Measurements from ENCODE around the gene RPL37. TPM values are rescaled to one million over a fixed set of nuclear protein-coding genes. Genes with fewer than 3 reads are reported as not detected.
"Not testable (repeated sequence)": the region's sequence is repeated elsewhere in the genome, so short reads cannot be mapped to it uniquely, and the experiment has no call there.

The RPL37 gene
- total RNA-seq, 2 donors from 2014 or later: 828 to 833 TPM

DNA sequence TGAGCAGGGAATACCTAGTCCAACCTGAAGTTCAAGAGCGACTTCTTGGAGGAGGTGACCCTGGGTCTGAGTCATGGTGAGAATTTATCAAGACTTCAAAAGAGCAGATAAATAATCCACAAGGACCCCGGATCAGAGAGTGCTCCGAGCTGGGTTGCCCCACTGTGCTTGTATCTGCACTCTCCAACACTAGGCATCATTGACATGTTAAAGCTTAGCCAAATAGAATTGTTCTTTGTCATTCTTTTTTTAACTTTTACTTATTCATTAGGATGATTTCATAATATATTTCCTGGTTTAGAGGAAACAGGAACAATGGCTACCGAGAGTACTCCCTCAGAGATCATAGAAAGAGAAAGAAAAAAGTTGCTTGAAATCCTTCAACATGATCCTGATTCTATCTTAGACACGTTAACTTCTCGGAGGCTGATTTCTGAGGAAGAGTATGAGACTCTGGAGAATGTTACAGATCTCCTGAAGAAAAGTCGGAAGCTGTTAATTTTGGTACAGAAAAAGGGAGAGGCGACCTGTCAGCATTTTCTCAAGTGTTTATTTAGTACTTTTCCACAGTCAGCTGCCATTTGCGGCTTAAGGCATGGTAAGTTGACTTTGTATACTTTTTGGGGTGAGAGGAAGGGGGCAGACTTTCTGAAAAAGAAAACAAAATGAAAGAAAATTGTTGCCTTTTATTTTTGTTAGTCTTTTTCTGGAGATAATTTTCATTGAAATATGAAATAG, 6.2 kb upstream of the RPL37 start, which contains the start of gene CARD6:
Gene CARD6 (plus strand): TSS at position 300 of the 738 bp plus-strand sequence. CDS start 16 bp downstream, at position 316.
- ATAC-seq (no peak), DNase-seq (no peak)
- intact Hi-C loops (cut with DNase I, micrococcal nuclease): no loop called here

DNA sequence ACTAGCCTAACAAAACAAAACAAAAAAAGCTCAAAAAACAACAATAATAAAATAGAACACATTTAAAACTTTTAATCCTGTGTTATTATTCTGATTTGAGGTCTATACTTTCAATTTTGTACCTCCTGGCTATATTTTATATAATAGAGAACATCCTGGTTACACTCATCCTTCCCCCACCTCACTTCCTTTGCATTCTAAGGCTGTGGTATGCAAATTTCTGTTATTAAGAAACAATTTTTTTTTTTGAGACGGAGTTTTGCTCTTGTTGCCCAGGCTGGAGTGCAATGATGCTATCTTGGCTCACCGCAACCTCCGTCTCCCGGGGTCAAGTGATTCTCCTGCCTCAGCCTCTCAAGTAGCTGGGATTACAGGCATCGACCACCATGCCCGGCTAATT, 3.1 kb upstream of the RPL37 start:
- DNase-seq (no peak), ATAC-seq (no peak)
- intact Hi-C loops (cut with DNase I, micrococcal nuclease): loop anchor here in 1 of 2 donors (5.0 kb wide), 1 partner anchor 81 kb away; the partner anchor contains the start of gene TTC33

DNA sequence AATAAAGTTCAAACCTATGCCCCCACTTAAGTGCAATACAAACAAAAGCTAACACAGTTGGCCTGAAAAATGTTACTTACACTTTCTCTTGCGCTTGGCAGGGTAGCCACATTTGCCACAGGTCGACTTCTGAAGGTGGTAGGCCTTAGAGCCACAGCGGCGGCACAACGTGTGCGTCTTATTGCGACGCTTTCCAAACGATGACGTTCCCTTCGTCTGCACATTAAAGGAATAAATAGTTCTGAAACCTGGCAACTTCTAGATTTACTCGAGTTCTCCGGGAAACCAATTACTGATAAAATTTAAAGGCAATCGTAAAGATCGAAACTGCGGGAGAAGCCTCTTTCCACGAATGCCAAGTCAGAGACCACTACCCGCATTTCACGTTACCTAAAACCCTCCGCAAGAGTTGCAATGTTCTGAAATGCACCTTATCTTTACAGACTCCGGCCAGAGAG, 602 bp downstream of the RPL37 start:
- DNase-seq (peak; percentile 32 to 49), ATAC-seq (peak; percentile 57)
- intact Hi-C loops (cut with DNase I, micrococcal nuclease): no loop called here

DNA sequence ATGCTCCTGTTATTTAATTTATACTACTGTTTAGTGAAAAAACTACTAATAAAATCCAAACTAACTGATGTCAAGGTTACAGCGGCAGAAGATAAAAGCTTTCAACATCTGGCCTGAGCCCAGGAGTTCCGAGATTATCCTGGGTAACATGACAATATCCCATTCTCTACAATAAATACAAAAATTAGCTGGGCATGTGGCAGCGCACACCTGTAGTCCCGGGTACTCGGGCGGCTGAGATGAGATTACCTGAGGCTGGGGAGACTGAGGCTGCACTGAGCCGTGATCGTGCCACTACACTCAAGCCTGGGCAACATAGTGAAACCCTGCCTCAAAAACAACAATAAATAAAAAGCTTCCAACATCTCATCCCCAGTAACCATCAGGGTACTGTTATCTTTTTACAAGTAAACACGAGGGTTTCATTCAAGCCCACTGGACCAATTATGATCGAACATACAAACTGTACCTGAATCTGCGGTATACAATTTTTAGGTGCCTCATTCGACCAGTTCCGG, 1.3 kb downstream of the RPL37 start:
- DNase-seq: no peak
- intact Hi-C loops (cut with DNase I, micrococcal nuclease): no loop called here

DNA sequence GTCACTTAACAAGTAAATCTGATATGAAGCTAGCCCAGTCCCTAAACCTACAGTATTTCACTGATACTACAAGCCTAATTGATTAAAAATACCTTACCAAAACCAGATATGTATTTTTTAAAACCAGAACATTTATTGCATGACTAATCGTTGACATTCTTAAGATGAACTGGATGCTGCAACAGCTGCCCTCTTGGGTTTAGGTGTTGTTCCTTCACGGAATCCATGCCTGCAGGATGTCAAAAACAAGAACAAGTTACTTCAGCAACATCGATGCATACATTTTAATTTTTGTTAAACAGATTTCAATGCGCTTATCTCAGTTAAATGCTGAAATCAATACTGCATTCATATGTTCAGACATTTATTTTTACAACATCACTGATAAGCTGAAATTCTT, 2.7 kb downstream of the RPL37 start:
- intact Hi-C loops (cut with DNase I, micrococcal nuclease): no loop called here
- DNase-seq: no peak
- no peak for ATAC-seq

More for the DNA sequence above, 1.3 kb downstream of the RPL37 start:
- no peak for ATAC-seq

DNA sequence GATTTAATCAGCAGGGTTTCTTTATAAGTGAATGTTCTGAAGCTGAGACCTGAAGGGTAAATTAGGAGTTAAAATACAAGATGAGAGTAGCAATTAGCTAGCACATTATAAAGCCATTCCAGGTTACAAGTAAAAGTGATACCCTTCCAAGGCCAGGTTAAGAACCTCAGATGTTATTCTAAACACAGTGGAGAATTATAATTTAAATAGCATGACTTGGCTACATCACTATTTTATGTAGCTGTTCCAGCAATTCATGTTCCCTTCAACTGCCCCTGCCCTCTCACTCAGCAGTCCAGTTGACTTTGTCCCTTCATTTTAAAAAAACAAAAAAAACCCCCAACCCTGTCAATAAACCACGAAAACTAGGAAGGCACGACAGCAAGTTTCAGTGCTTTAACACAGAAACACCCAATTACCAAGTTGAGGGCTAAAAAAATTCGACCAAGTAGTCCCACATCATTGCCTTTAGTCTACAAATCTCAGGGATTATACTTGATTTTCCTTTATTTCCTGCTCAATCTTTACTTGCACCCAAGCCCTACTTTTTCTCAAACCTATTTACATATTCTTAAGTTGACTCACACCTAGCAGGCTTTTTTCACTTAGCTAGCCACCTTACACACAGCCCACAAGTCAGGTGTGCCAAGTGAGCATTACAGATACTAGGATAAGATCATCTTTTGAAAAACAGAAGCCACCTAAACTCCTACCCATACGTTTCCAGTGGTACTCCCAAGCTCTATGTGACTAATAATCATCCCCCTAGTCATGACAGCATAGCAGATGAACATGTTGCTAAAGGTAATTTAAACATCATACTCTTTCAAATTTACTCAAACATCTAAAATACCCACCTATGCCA, 3.4 kb downstream of the RPL37 start:
- intact Hi-C loops (cut with DNase I, micrococcal nuclease): no loop called here
- ATAC-seq (no peak), DNase-seq (no peak)

DNA sequence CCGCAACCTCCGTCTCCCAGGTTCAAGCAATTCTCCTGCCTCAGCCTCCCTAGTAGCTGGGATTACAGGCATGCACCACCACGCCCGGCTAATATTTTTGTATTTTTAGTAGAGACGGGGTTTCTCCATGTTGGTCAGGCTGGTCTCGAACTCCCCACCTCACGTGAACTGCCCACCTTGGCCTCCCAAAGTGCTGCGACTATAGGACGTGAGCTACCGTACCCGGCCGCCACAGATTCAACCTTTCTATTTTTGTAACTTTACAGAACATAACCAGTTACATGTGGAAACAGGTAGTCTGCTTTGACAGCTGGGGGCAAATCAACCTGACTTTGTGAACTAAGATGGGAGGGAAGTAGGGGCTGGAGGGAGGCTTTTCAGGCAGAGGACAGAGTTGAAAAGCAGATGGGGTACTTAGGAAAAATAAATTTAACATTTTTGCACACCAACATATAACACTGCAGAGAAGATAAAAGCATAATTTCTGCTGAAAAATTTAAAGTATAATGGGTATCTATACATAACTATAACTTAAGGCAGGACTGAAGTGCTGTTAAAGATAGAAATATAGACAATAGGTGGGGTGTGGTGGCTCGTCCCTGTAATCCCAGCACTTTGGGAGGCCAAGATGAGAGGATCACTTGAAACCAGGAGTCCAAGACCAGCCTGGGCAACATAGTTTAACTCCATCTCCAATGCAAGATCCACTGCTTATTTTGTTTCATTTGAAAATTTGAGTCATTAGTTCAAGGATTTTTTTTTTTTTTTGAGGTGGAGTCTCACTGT, 5.1 kb downstream of the RPL37 start:
- intact Hi-C loops (cut with DNase I, micrococcal nuclease): no loop called here
- DNase-seq (no peak), ATAC-seq (no peak)

DNA sequence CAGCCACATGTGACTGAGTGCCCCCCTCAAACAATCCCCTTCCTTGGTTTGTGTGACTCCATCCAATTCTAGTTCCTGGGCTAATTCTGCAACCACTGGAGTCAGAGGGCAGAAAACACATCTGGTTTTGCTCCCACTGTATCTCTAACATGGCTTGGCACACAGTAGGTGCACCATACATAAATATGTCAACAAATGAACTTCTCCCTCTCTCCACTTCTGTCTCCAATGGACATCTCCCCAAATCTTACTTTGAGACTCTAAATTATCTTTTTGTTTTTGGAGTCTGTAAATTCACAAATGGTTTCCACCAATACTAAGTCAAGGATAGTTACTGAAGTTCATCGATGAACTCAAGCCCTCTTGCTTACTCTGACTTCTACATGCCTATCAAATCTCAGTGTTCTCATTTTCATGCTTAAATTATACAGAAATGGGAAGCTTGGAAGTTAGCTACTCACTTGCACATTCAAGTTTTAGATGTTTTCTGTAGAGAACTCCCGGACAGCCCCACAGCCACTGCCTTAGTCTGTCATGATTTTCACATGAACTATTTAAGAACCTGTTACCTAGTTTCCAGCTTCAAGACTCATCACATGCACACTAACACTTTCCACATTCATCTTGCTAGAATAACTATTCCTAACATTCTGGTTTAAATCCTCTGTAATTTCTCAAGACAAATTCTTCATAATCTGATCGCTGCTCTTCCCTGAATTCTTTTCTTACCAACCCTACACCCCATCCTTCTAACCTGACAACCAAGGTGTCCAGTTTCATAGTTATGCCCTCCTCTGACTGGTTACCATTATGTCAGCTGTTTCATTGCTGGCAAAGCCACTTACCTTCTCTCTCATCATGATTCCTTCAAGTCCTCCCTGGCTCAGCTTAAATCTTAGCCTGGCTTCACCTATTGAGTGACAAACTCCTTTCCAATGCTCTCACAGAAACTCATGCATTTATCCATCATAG, 6.0 kb downstream of the RPL37 start:
- ATAC-seq (no peak), DNase-seq (no peak)
- intact Hi-C loops (cut with DNase I, micrococcal nuclease): no loop called here

DNA sequence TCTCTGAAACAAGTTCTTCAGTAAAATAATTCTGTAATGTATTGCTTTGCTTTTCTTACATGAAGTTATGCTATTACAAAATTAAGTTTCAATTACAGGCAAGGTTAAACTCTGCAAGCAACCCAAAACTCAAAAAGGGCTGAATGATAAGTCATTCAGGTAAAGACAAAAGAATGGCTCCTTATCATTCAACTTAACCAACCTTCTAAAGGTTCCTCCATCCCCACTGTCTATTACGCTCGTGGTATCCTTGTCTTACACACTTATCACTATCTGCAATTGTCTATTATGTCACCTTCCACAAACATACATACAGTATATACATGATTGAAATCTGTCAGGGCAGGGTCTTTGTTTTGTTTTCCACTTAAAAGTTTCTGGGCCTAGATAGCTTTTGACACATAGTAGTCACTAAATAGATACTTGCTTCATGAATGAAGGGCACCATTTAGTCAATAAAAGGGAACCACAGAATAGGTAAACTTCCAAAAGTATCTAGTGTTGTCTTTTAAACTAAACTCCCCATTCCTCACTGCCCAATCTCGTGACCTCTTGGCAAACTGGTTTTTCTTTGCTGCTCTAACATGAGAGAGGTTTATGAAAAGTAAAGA, 6.9 kb downstream of the RPL37 start:
- no peak for DNase-seq
- no peak for ATAC-seq
- intact Hi-C loops (cut with DNase I, micrococcal nuclease): no loop called here

DNA sequence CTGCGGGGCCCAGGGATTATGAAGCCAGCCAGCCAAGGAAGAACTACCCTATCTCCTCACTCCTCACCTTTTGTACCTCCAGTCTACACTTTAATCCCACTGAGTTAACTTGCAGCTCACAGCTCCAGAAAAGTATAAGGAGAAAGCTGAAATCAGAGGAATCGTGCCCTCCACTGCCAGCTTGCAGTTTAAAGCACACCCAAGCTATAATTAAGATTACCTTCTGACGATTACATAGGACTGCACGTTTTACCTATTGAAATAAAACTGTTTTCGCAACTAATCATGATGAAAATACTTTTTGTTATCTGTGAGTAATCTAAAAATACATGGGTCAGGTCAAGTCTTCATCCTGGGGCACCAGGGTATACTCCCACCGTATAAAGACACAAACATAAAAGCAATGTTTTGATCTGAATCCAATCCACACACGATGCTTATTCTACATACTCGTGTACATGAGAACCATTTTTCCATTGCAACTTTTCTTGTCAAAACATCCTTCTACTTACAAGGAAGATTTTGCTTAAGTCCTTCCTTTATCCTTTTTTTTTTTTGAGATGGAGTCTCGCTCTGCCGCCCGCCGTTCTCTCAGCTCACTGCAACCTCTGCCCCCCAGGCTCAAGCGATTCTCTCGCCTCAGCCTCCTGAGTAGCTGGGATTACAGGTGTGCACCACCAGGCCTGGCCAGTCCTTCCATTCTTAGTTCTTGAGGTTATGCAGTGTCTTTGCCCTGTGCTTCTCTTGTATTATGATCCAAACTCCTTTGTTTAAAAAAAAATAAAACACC, 7.6 kb downstream of the RPL37 start:
- ATAC-seq: no peak

DNA sequence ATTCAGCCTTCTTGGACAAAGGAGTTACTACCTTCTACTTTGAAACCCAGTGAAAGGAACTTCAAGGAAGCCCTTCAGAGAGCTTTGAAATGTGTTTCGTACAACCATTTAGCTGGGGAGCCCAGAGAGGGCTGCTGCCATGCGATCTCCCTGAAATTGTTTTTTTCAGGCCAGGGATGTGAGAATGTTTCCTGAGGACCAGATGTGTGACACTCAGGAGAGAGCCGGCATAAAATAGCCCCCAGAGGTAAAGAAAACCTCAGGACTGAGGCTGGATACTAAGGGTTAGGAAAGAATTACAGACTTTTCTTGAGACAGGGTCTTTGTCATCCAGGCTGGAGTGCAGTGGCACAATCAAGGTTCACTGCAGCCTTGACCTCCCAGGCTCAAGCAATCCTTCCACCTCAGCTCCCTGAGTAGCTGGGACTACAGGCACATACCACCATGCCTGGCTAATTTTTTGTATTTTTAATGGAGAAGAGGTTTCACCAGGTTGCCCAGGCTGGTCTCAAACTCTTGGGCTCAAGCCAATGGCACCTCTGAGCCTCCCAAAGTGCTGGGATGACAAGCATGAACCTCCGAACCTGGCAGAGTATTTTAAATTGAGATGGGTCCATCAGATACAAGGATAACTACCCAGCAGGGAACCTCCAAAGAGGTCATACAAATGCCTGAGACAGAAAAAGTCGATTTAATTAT, 8.4 kb downstream of the RPL37 start:
- DNase-seq: no peak
- intact Hi-C loops (cut with DNase I, micrococcal nuclease): no loop called here
- ATAC-seq: no peak

More for the DNA sequence above, 7.6 kb downstream of the RPL37 start:
- intact Hi-C loops (cut with DNase I, micrococcal nuclease): no loop called here
- DNase-seq: no peak

DNA sequence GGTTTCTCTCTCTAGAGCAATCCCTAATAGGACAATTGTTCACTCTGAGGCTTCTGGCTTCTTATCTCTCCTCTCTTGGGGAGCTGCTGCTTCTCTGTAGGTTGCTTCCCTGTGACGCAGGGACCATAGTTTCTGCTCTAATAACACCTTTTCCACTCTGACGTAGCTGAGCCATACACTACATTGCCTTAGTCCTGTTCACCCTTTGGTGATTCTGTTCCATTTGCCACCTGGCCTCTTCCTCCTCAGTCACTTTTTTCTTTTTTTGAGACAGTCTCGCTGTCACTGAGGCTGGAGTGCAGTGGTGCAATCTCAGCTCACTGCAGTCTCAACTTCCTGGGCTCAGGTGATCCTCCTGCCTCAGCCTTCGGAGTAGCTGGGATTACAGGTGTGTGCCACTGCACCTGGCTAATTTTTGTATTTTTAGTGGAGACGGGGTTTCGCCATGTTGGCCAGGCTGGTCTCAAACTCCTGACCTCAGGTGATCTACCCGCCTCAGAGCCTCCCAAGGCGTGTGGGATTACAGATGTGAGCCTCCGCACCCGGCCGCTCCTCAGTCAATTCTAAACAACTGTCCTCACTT, 9.5 kb downstream of the RPL37 start:
- DNase-seq; intact Hi-C loops (cut with DNase I, micrococcal nuclease): not testable (repeated sequence)
- ATAC-seq: peak; percentile 18

DNA sequence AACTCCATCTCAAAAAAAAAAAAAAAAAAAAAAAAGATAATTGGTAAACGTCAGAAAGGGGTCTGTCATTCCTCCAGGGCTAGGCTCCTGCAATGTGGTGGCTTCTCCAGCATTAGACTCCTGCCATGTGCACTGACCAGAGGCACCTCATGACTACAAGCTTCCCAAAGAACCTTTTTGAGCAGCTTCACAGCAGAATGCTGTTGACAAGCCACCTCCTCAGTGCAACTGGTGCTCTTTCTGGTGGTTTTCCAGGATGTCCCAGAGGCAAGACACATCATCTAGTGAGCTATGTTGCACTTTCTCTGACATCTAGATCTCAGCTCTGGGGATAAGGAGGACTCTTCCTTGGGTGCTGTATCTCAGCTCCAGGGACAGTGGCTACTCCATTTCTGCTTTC, 11.6 kb downstream of the RPL37 start:
- no peak for DNase-seq
- ATAC-seq: no peak
- intact Hi-C loops (cut with DNase I, micrococcal nuclease): no loop called here

DNA sequence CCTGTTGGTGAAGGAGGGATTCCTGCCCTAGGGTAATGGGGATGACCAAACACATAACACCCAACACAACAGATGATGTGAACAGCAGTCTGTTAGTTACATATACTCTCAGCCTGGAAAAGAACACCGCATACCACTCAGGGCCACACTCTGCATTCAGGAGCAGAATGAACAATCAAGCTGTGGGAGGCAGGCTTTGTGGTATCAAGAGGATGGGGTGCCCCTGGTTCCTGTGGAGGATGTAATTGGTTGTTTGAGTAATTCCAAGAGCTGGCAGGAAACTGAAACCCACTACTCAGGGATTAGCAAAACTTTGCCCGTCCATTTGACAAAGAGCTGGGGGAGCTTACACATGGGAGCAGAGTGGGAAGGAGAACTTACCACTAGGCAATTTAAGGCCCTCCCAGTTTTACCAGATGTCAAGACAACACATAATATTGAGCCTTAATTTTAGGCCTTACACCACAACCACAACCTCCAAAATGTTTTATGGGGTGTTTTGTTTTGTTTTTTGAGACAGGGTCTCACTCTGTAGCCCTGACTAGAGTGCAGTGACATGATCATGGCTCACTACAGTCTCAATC, 21.2 kb downstream of the RPL37 start:
- DNase-seq (no peak), ATAC-seq (no peak)
- intact Hi-C loops (cut with DNase I, micrococcal nuclease): no loop called here

DNA sequence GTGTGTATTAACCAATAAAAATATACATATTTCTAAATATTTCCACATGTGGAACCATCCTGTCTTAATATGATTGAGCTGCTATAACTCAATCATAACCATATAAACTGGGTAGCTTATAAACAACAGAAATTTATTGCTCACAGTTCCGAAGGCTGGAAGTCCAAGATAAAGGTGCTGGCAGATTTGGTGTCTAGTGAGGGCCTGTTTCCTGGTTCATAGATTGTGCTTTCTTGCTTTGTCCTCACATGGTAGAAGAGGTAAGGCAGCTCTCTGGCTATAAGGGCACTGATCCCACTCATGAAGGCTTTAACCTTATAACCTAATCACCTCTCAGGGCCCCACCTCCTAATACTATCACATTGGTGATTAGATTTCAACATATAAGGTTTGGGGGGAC, 22.9 kb downstream of the RPL37 start:
- peak; percentile 89 for ATAC-seq
- intact Hi-C loops (cut with DNase I, micrococcal nuclease): no loop called here
- DNase-seq: no peak
